Left ventricle myocardium superior (tissue), 1 donor: Measurements from ENCODE around the gene ZNF408. TPM values are rescaled to one million over a fixed set of nuclear protein-coding genes. Genes with fewer than 3 reads are reported as not detected.

ENCODE experiments used
- ATAC-seq: fragments of 200-7000 bp; cut with Tn5 transposase; one replicate; pipeline ENCODE4 v1.9.1; 2020; ENCODE audit warnings: mild to moderate bottlenecking, moderate library complexity
- DNase-seq: peaks from one replicate; pipeline ENCODE4 v3.0.0-alpha.2; 2020
- intact Hi-C: fragments of 100-400 bp; cut with micrococcal nuclease; formaldehyde crosslinking; loops from one replicate; pipeline ENCODE4 v1.11.0; 2022
- total RNA-seq: library from RNA; stranded (reverse); fragmentation: NEBNext Ultra II Directional; extraction: Animal tissue kit (Norgen Biotek cat#: 25700); gene quantifications from one replicate; pipeline ENCODE4 v1.2.1, GENCODE V29; 2021
- donor health status: DM: no; HTN: yes; CAD: no; lungs with severe emphysema.

ZNF408 gene
- total RNA-seq, 1 donor from 2014 or later = 7.1 TPM

- DNase-seq = no peak
- intact Hi-C loops = no loop called here
- no peak for ATAC-seq
Observed at GRCh38 chr11:46719543-46720218, 18.9 kb downstream of the ZNF408 start.

DNA sequence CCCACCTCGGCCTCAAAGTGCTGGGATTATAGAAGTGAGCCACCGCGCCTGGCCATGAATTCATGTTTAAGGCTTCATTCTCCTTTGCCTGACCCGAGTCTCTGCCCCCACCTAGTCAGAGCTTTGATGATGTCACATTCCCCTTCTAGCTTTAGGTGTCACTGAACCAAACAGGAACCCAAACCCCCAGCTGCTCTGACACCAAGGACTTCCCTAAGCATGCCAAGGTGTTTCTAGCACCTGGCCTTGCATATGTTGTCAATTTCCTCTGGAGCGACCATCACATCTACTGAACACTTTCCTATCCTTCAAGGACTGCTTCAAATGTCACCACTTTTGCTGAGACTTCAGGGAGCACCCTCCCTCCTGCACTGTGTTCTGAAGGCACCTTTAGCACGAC, 20.5 kb downstream of the ZNF408 start:
- intact Hi-C loops = no loop called here
- DNase-seq = no peak
- no peak for ATAC-seq

DNA sequence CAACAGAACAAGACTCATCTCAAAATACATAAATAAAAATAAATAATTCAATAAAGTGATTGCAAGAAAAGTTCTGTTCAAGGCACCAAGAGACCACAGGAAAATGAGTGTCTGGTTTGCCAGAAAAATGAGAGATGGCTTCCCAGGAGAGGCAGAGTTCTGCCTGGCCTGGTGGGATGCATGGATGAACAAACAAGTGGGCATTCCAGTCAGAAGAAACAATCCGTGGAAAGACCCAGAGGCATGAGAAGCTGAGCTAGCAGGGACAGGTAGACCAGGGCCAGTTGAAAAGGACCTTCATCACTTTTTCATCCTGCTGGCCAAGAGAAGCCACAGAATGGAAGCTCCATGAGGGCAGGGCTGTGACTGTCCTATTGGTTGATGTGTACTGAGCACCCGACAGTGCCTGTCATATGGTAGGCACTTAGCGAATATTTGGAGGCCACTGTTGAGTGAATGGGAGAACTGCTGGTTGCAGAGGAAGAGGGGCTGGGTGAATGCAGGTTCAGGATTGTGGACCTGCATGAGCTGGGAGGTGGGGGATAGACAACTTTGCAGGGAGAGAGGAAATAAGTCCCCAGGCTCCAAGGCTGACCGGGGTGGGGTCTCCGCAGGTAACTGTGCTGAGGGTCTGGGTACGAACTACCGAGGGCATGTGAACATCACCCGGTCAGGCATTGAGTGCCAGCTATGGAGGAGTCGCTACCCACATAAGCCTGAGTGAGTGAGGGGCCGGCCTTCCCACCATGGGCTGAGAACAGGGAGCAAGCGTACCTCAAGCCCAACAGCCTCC, 21.9 kb downstream of the ZNF408 start:
- ATAC-seq (no peak), DNase-seq (no peak)
- intact Hi-C loops = no loop called here

- intact Hi-C loops = no loop called here
- DNase-seq (no peak), ATAC-seq (no peak)
Observed at GRCh38 chr11:46723359-46723680, 22.5 kb downstream of the ZNF408 start.

DNA sequence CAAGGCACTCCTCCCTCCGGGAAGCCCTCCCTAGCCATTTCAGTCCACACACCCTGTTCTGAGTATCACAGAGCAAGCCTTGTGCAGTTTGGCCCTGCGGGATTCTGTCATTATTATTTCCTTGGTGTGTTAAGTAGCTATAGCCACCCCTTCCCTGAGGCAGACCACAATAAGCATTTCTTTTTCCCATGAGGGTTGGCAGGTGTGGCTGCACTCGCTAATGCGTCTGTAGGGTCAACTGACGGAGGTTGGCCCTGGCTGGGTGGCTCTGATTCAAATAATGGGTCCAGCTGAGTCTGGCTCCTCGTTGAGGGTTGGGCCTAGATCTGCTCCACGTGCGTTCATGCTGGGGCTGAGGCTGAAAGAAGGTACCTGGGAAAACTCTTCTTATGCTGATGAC, 23.3 kb downstream of the ZNF408 start:
- no peak for DNase-seq
- ATAC-seq = no peak
- intact Hi-C loops = no loop called here

- intact Hi-C loops = no loop called here
- DNase-seq = no peak
- no peak for ATAC-seq
Observed at GRCh38 chr11:46725338-46726205, 24.7 kb downstream of the ZNF408 start.

GRCh38 chr11:46726206-46726862, 25.5 kb downstream of the ZNF408 start:
- ATAC-seq (no peak), DNase-seq (no peak)
- intact Hi-C loops = no loop called here

- intact Hi-C loops = no loop called here
- no peak for ATAC-seq
- DNase-seq = no peak
Observed at GRCh38 chr11:46727952-46728658, 27.3 kb downstream of the ZNF408 start.

DNA sequence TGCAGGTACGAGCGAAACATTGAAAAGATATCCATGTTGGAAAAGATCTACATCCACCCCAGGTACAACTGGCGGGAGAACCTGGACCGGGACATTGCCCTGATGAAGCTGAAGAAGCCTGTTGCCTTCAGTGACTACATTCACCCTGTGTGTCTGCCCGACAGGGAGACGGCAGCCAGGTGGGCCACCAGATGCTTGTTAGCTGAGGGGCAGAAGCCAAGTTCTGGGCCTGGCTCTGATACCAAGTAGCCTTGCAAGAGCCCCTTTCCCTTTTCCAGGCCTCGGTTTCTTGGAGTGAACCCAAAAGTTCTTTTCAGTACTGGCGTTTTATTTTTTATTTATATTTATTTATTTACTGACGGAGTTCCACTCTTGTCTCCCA, 27.8 kb downstream of the ZNF408 start:
- DNase-seq = no peak
- no peak for ATAC-seq
- intact Hi-C loops = no loop called here

GRCh38 chr11:46729110-46730027, 28.5 kb downstream of the ZNF408 start:
- no peak for ATAC-seq
- DNase-seq = no peak
- intact Hi-C loops = no loop called here

DNA sequence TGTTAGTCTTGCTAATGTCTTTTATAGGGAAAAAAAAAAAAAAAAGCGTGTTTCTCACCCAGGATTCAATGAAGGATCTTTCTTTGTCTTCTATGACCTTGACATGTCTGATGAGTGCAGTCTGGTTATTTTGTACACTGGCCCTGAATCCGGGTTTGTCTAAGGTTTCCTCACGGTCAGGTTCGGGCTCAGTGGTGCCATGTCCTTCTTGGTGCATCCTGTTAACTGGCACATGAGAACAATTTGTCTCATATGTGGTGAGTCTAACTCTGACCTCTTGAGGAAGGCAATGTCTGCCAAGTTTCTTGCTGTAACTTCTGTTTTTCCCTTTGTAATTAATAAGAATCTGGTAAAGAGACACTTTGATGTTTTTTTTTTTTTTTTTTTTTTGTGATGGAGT, 30.7 kb downstream of the ZNF408 start:
- DNase-seq (no peak), ATAC-seq (no peak)
- intact Hi-C loops = no loop called here

DNA sequence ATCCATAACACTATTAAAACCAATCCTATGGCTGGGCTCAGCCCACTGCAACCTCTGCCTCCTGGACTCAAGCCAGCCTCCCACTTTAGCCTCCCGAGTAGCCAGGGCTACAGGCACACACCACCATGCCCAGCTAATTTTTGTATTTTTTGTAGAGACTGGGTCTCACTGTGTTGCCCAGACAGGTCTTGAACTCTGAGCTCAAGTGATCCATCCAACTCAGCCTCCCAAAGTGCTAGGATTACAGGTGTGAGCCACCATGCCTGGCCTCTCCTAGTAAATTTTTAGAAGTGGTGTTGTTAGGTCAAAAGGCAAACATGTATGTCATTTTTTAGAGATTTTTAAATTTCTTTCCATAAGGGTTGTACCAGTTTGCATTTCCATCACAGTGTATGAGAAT, 32.4 kb downstream of the ZNF408 start:
- intact Hi-C loops = no loop called here
- ATAC-seq = no peak
- DNase-seq = no peak

GRCh38 chr11:46736146-46736545, 35.3 kb downstream of the ZNF408 start:
- DNase-seq = no peak
- ATAC-seq = no peak
- intact Hi-C loops = no loop called here

DNA sequence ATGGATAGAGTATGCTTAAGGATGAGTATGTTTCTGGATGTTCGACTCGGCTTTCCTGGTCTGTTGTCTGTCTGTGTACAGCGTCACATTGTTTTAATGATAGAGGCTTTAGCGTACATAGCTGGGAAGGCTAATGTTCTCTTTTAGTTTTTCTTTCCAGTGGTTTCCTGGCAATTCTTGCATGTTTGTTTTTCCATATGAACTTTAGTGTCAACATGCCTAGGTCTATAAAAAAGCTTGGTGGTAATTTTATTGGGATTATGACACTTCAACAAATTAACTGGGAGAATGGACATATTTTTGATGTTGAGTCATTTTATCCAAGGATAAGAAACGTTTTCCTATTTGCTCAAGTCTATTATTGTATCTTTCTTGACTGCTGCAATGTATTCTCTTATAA, 35.8 kb downstream of the ZNF408 start:
- intact Hi-C loops = no loop called here
- ATAC-seq = no peak
- no peak for DNase-seq

GRCh38 chr11:46737699-46738098, 36.9 kb downstream of the ZNF408 start:
- no peak for ATAC-seq
- intact Hi-C loops = no loop called here
- DNase-seq = no peak

DNA sequence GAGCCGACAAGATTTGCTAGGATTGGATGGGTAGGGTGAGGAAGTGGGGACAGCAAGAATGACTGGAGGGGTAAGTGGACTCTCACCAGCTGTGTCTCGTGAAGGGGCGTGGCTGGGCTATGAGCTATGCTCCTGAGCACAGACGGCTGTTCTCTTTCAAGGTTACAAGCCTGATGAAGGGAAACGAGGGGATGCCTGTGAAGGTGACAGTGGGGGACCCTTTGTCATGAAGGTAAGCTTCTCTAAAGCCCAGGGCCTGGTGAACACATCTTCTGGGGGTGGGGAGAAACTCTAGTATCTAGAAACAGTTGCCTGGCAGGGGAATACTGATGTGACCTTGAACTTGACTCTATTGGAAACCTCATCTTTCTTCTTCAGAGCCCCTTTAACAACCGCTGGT, 38.1 kb downstream of the ZNF408 start:
- intact Hi-C loops = no loop called here
- ATAC-seq = no peak
- no peak for DNase-seq

GRCh38 chr11:46741600-46742484, 41.0 kb downstream of the ZNF408 start:
- intact Hi-C loops = no loop called here
- no peak for ATAC-seq
- no peak for DNase-seq
